K562 (cell line): ENCODE measurements around the gene EMP2. TPM values are rescaled to one million over a fixed set of nuclear protein-coding genes. Genes with fewer than 3 reads are reported as not detected.

ENCODE experiments used
- ATAC-seq: fragments of 200-7000 bp; cut with Tn5 transposase; 3 replicates; pipeline ENCODE4 v1.9.1; 2020; ENCODE audit warnings: moderate library complexity
- BruUV-seq: library from RNA; stranded (reverse); fragments of 400-500 nt; replicated peaks from 2 replicates; lab custom pipeline; 2021; lab: Mats Ljungman, UMichigan
- CTCF ChIA-PET: fragments of 300-600 bp; formaldehyde crosslinking; extraction: SDS; loops from one replicate; lab custom pipeline; 2021; ENCODE audit warnings: low intra/inter-chr PET ratio; lab: Yijun Ruan, JAX
- POLR2A ChIA-PET: fragments of 300-600, 350-650 bp; sonication (Branson Sonifier 250); formaldehyde crosslinking; extraction: SDS; loops from one replicate; lab custom pipeline; 2021; ENCODE audit warnings: antibody characterized with exemption, inconsistent platforms; lab: Yijun Ruan, JAX
- DNase-seq, 4 experiments: peaks; one replicate each; pipeline versions ENCODE4 v3.0.0 to v3.0.0-alpha.2; 2011 to 2018; ENCODE audit warnings: low spot score in 3 of 4, mixed read lengths in 3 of 4; ENCODE audit errors: extremely low read depth in 1 of 4
- FAIRE-seq: peaks from 2 replicates; lab custom pipeline; 2011; peaks lifted over from hg19 to GRCh38; lab: Jason Lieb, UNC
- H2AFZ ChIP-seq: 2 replicates; pipeline ENCODE4 v1.6.0; 2011; ENCODE audit warnings: low read depth, low read length, control low read depth, inconsistent platforms
- H3K27ac ChIP-seq: fragments of 200-600 bp; 3 replicates; pipeline ENCODE4 v1.8.0; 2011; ENCODE audit warnings: low read depth, mild to moderate bottlenecking, control low read depth, inconsistent platforms, low read length, moderate library complexity, mixed read lengths; ENCODE audit errors: extremely low read depth
- H3K27me3 ChIP-seq, 2 experiments: fragments of 300-600 bp in 1 of 2; 2 replicates in 1 of 2; 3 replicates in 1 of 2; pipeline versions ENCODE4 v1.6.0 to v1.8.0; 2011; ENCODE audit warnings: inconsistent platforms in 2 of 2, low read length in 2 of 2, mild to moderate bottlenecking in 1 of 2, mixed read lengths in 1 of 2, moderate library complexity in 1 of 2; ENCODE audit not compliant: control insufficient read depth in 2 of 2, insufficient read depth in 2 of 2
- H3K36me3 ChIP-seq: fragments of 300-600 bp; 3 replicates; pipeline ENCODE4 v1.8.0; 2011; ENCODE audit warnings: mild to moderate bottlenecking, low read length, inconsistent platforms; ENCODE audit not compliant: control insufficient read depth, insufficient read depth
- H3K4me1 ChIP-seq, 2 experiments: fragments of 200-600 bp in 1 of 2; replicated peaks in 1 of 2; 2 replicates in 1 of 2; 3 replicates in 1 of 2; pipeline versions ENCODE4 v1.5.1 to v1.8.0; 2011; ENCODE audit warnings: inconsistent platforms in 2 of 2, low read length in 2 of 2, mild to moderate bottlenecking in 1 of 2, mixed read lengths in 1 of 2, moderate library complexity in 1 of 2; ENCODE audit not compliant: control insufficient read depth in 2 of 2, insufficient read depth in 2 of 2
- H3K4me2 ChIP-seq: 2 replicates; pipeline ENCODE4 v1.6.1; 2011; ENCODE audit warnings: low read length, control low read depth, inconsistent platforms, mixed read lengths; ENCODE audit not compliant: insufficient read depth
- H3K4me3 ChIP-seq: fragments of 200-600 bp; sonication (generic), shearing (Covaris generic); 2 replicates; pipeline ENCODE4 v1.5.1; 2016; ENCODE audit warnings: control low read depth, inconsistent platforms
- H3K79me2 ChIP-seq: fragments of 200-600 bp; 3 replicates; pipeline ENCODE4 v1.8.0; 2011; ENCODE audit warnings: low read length, inconsistent platforms; ENCODE audit not compliant: control insufficient read depth, insufficient read depth
- H3K9ac ChIP-seq, 2 experiments: 2 replicates each; pipeline versions ENCODE4 v1.6.0 to v1.6.1; 2011; ENCODE audit warnings: low read depth in 2 of 2, low read length in 2 of 2, control low read depth in 1 of 2, inconsistent platforms in 1 of 2, mild to moderate bottlenecking in 1 of 2, mixed read lengths in 1 of 2; ENCODE audit not compliant: insufficient read depth in 1 of 2
- H3K9me1 ChIP-seq: one replicate; pipeline ENCODE4 v1.6.0; 2011; ENCODE audit warnings: inconsistent platforms, mild to moderate bottlenecking, low read length, moderate library complexity; ENCODE audit not compliant: control insufficient read depth, insufficient read depth
- H3K9me3 ChIP-seq: replicated peaks from 2 replicates; pipeline ENCODE4 v1.5.1; 2011; ENCODE audit warnings: low read depth, low read length, inconsistent platforms; ENCODE audit not compliant: control insufficient read depth, insufficient read depth
- H4K20me1 ChIP-seq: replicated peaks from 2 replicates; pipeline ENCODE4 v1.6.1; 2011; ENCODE audit warnings: low read length, inconsistent platforms, mixed read lengths; ENCODE audit not compliant: control insufficient read depth, insufficient read depth
- AFF4 ChIP-seq: sonication (generic); formaldehyde crosslinking; IDR thresholded peaks from 2 replicates; pipeline ENCODE4 v1.8.0; 2023; ENCODE audit warnings: mild to moderate bottlenecking, missing genetic modification reagents
- CREB1 ChIP-seq, 2 experiments: sonication (generic) in 1 of 2; formaldehyde crosslinking in 1 of 2; IDR thresholded peaks; 2 replicates each; pipeline versions ENCODE4 v1.6.1 to v1.8.0; 2012 to 2022; ENCODE audit warnings: inconsistent platforms in 1 of 2, mild to moderate bottlenecking in 1 of 2, missing genetic modification reagents in 1 of 2, moderate library complexity in 1 of 2
- ELK1 ChIP-seq: sonication (generic); formaldehyde crosslinking; IDR thresholded peaks from 2 replicates; pipeline ENCODE4 v1.8.1; 2022; ENCODE audit warnings: missing genetic modification reagents
- FOS ChIP-seq: IDR thresholded peaks from 3 replicates; pipeline ENCODE4 v1.6.1; 2011; ENCODE audit not compliant: insufficient read length; ENCODE audit errors: extremely low read depth
- KHSRP ChIP-seq: fragments of 450-650 bp; IDR thresholded peaks from 2 replicates; pipeline ENCODE4 v1.6.1; 2017
- MAZ ChIP-seq, 2 experiments: fragments of 450-650 bp in 1 of 2; sonication (generic) in 1 of 2; formaldehyde crosslinking; IDR thresholded peaks in 1 of 2; conservative IDR thresholded peaks in 1 of 2; 2 replicates each; pipeline versions ENCODE4 v1.4.0 to v1.5.0; 2020; ENCODE audit warnings: mild to moderate bottlenecking in 1 of 2, missing genetic modification reagents in 1 of 2
- RBBP5 ChIP-seq: fragments of 200-600 bp; sonication (generic); IDR thresholded peaks from 2 replicates; pipeline ENCODE4 v1.6.1; 2012; ENCODE audit warnings: borderline replicate concordance, mild to moderate bottlenecking, low read length, control low read depth, inconsistent platforms; ENCODE audit not compliant: insufficient read depth, poor library complexity, severe bottlenecking
- RUNX1 ChIP-seq: sonication (generic); IDR thresholded peaks from 2 replicates; pipeline ENCODE4 v1.6.1; 2016; ENCODE audit warnings: antibody characterized with exemption, low read depth
- TCF3 ChIP-seq: sonication (generic); formaldehyde crosslinking; IDR thresholded peaks from 2 replicates; pipeline ENCODE4 v1.4.0; 2020; ENCODE audit warnings: mild to moderate bottlenecking, missing genetic modification reagents
- ZBTB1 ChIP-seq: sonication (generic); formaldehyde crosslinking; IDR thresholded peaks from 2 replicates; pipeline ENCODE4 v1.8.1; 2023; ENCODE audit warnings: missing genetic modification reagents, low read depth, mild to moderate bottlenecking, borderline replicate concordance
- ZBTB7A ChIP-seq: IDR thresholded peaks from 2 replicates; pipeline ENCODE4 v1.6.1; 2011; ENCODE audit warnings: low read depth, mild to moderate bottlenecking, low read length, moderate library complexity, borderline replicate concordance; ENCODE audit not compliant: control insufficient read depth
- ZNF551 ChIP-seq: fragments of 250-450 bp; sonication (Bioruptor Pico); IDR thresholded peaks from 2 replicates; pipeline ENCODE4 v1.5.0; 2021; ENCODE audit warnings: mild to moderate bottlenecking, moderate library complexity
- ZNF699 ChIP-seq: fragments of 250-450 bp; sonication (Bioruptor Pico); IDR thresholded peaks from 2 replicates; pipeline ENCODE4 v1.8.0; 2021; ENCODE audit warnings: mild to moderate bottlenecking, moderate library complexity; ENCODE audit not compliant: insufficient replicate concordance
- ZNF830 ChIP-seq: fragments of 250-450 bp; sonication (Bioruptor Pico); IDR thresholded peaks from 2 replicates; pipeline ENCODE4 v1.5.0; 2021; ENCODE audit warnings: mild to moderate bottlenecking
- WGBS: fragments of 100-300 bp; shearing (Covaris generic); methylation state at CpG from one replicate; pipeline ENCODE4 v1.1.6; 2016; ENCODE audit warnings: low coverage, mixed read lengths; ENCODE audit not compliant: insufficient coverage; ENCODE audit errors: missing lambda C conversion rate; 5-methylcytosine and 5-hydroxymethylcytosine counted together
- in situ Hi-C: fragments of 300-500 bp; cut with MboI; formaldehyde crosslinking; loops from 4 replicates; pipeline ENCODE4 v1.15.0; 2018; ENCODE audit warnings: inconsistent platforms, mixed read lengths
- intact Hi-C: fragments of 100-400 bp; cut with micrococcal nuclease; formaldehyde crosslinking; loops from 2 replicates; pipeline ENCODE4 v1.14.2; 2022
- polyA plus RNA-seq, 8 experiments: library from polyadenylated mRNA; depleted of rRNA in 4 of 8; stranded (reverse) in 5 of 8; unstranded in 3 of 8; fragments of >200 nt; fragmentation: Nextera tagmentation in 2 of 8; fragmentation: Illumina TruSeq in 1 of 8; extraction: Ambion mirVana in 2 of 8; extraction: Trizol in 1 of 8; gene quantifications; 2 replicates each; pipeline versions ENCODE4 v1.2.1 to v1.2.3, GENCODE V29; 2011 to 2014; ENCODE audit warnings: inconsistent platforms in 1 of 8, missing spikeins in 1 of 8
- total RNA-seq, 7 experiments: library from RNA; depleted of rRNA in 6 of 7; stranded (reverse); fragments of >200 nt in 6 of 7; fragmentation: Illumina TruSeq in 2 of 7; extraction: Trizol in 2 of 7; gene quantifications; 2 replicates each; pipeline versions ENCODE4 v1.2.1 to v1.2.3, GENCODE V29; 2011 to 2021; ENCODE audit warnings: low replicate concordance in 1 of 7
- TF ChIP-seq, protein P1 (sequence below): fragments of 250-450 bp; sonication (Bioruptor Pico); IDR thresholded peaks from 2 replicates; pipeline ENCODE4 v1.5.0; 2020; ENCODE audit warnings: mild to moderate bottlenecking

EMP2 gene
- total and polyA plus RNA-seq, 9 of the 15 experiments (the other 6 are each of a cell fraction or from before 2014, with no cell fraction given) = 0.73 to 6.2 (median 3.1) TPM

GRCh38 chr16:10619271-10619849 is 39.0 kb upstream of the EMP2 start:
- intact Hi-C loops = no loop called here
- no peaks in the 10 kb centered on the region for H3K9me1 ChIP-seq
- H3K79me2 ChIP-seq = no peaks in the 10 kb centered on the region
- ATAC-seq (peak; percentile 89), FAIRE-seq (peak; percentile 6), DNase-seq (peak; percentile 70 to 73 (median 72))
- H3K9me3 ChIP-seq = no peaks in the 10 kb centered on the region
- ChIA-PET CTCF (no interaction called here), POLR2A (interaction anchor here (0.6 to 0.9 kb wide), 3 partner anchors 9 to 313 kb away, joined by 3 to 5 read pairs (median 4); no protein-coding TSS in a partner anchor)
- H4K20me1 ChIP-seq = no peaks in the 10 kb centered on the region
- in situ Hi-C loops = no loop called here
- peak overlapping the region; percentile 24 for H3K4me3 ChIP-seq
- no peak overlapping the region for H3K27ac ChIP-seq
- BruUV-seq = no TSS peak
- H2AFZ ChIP-seq = peak overlapping the region; percentile 84
- peak overlapping the region; percentile 53 for H3K4me2 ChIP-seq
- no peaks in the 10 kb centered on the region for H3K36me3 ChIP-seq
- 7% methylated on average over 25 of the region's 25 CpGs for WGBS
- peaks cover 2 to 28% of the 10 kb centered on the region in 2 experiments; a peak in 4 of 5 replicates for H3K27me3 ChIP-seq
- H3K9ac ChIP-seq = peak overlapping the region in 1 of 2 experiments; percentile 31; a peak in 1 of 4 replicates
- peaks cover 21 to 47% of the 10 kb centered on the region in 2 experiments; a peak in 4 of 5 replicates for H3K4me1 ChIP-seq
- TF ChIP-seq RBBP5 = no peak
- no peak for TF ChIP-seq ZNF830 (CRISPR knock-in tag)
- 0 out of 4 replicates have a peak, but pooled peaks of 1 of the 2 experiments have one; percentile 28 for TF ChIP-seq MAZ (CRISPR knock-in tag; conservative IDR thresholded peaks at IDR 0.05 in 1 of 2, IDR thresholded peaks at IDR 0.05 in 1 of 2)
- peak; percentile 75; the same call in 1 of the 2 replicates for TF ChIP-seq CREB1 (IDR thresholded peaks at IDR 0.05)
- peak; percentile 67 for TF ChIP-seq CREB1 (CRISPR knock-in tag; IDR thresholded peaks at IDR 0.05)
- TF ChIP-seq RUNX1 = no peak
- TF ChIP-seq FOS = no peak
- no peak for TF ChIP-seq ZBTB7A
- TF ChIP-seq, protein P1, sequence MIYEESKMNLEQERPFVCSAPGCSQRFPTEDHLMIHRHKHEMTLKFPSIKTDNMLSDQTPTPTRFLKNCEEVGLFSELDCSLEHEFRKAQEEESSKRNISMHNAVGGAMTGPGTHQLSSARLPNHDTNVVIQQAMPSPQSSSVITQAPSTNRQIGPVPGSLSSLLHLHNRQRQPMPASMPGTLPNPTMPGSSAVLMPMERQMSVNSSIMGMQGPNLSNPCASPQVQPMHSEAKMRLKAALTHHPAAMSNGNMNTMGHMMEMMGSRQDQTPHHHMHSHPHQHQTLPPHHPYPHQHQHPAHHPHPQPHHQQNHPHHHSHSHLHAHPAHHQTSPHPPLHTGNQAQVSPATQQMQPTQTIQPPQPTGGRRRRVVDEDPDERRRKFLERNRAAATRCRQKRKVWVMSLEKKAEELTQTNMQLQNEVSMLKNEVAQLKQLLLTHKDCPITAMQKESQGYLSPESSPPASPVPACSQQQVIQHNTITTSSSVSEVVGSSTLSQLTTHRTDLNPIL (CRISPR knock-in tag) = no peak
- TF ChIP-seq ZNF699 (CRISPR knock-in tag) = no peak
- TF ChIP-seq AFF4 = no peak
- TF ChIP-seq KHSRP = no peak
- no peak for TF ChIP-seq ZNF551 (CRISPR knock-in tag)
- TF ChIP-seq ELK1 = no peak
- TF ChIP-seq ZBTB1 = no peak
- TF ChIP-seq TCF3 = no peak
